ENCODE measurements around the gene ZNF423.

Gene ZNF423

GRCh38 chr16:49846800-49847199 is 9.1 kb downstream of the ZNF423 start:
- no peak for DNase-seq

- DNase-seq = no peak
These were observed 11.6 kb downstream of the ZNF423 start for GRCh38 chr16:49844359-49844758.

GRCh38 chr16:49843758-49844157 is 12.2 kb downstream of the ZNF423 start:
- DNase-seq = no peak

- no peak for DNase-seq
These were observed 12.9 kb downstream of the ZNF423 start for GRCh38 chr16:49842972-49843371.

- DNase-seq = peak; percentile 47
These were observed 16.7 kb downstream of the ZNF423 start for GRCh38 chr16:49839017-49839825.

- DNase-seq = no peak
These were observed 17.4 kb downstream of the ZNF423 start for GRCh38 chr16:49838441-49839016.

- no peak for DNase-seq
These were observed 18.1 kb downstream of the ZNF423 start for GRCh38 chr16:49837688-49838410.

GRCh38 chr16:49836668-49837067 is 19.2 kb downstream of the ZNF423 start:
- no peak for DNase-seq

- DNase-seq = no peak
These were observed 19.7 kb downstream of the ZNF423 start for GRCh38 chr16:49836218-49836617.

- no peak for DNase-seq
These were observed 20.6 kb downstream of the ZNF423 start for GRCh38 chr16:49835161-49835777.

GRCh38 chr16:49834531-49835151 is 21.3 kb downstream of the ZNF423 start:
- no peak for DNase-seq

- no peak for DNase-seq
These were observed 21.9 kb downstream of the ZNF423 start for GRCh38 chr16:49833796-49834530.

GRCh38 chr16:49833085-49833484 is 22.8 kb downstream of the ZNF423 start:
- no peak for DNase-seq

- no peak for DNase-seq
These were observed 23.7 kb downstream of the ZNF423 start for GRCh38 chr16:49832177-49832576.

GRCh38 chr16:49830873-49831272 is 25.0 kb downstream of the ZNF423 start:
- no peak for DNase-seq

- DNase-seq = no peak
These were observed 27.2 kb downstream of the ZNF423 start for GRCh38 chr16:49828533-49829267.

- DNase-seq = no peak
These were observed 28.0 kb downstream of the ZNF423 start for GRCh38 chr16:49827805-49828438.

- DNase-seq = no peak
These were observed 29.4 kb downstream of the ZNF423 start for GRCh38 chr16:49826515-49826914.

- no peak for DNase-seq
These were observed 30.9 kb downstream of the ZNF423 start for GRCh38 chr16:49825041-49825440.

GRCh38 chr16:49824593-49824992 is 31.3 kb downstream of the ZNF423 start:
- no peak for DNase-seq

Data from NCI-H2171 (cell line).